GM19452 (cell line): Measurements from ENCODE around the gene KRT31.
"Not testable (repeated sequence)": the region's sequence is repeated elsewhere in the genome, so short reads cannot be mapped to it uniquely, and the experiment has no call there.

Experiments
- ATAC-seq: cut with Tn5 transposase; IDR thresholded peaks from one replicate; pipeline ENCODE4 v1.9.1; 2021; ENCODE audit not compliant: unreplicated experiment

KRT31 gene

GRCh38 chr17:41396996-41397660 is at the start of gene KRT31:
Gene KRT31 (minus strand): TSS chr17:41397608. CDS start chr17:41397539, 69 bp downstream.
- no peak for ATAC-seq

- ATAC-seq = no peak
These were observed 49.4 kb upstream of the KRT31 start for GRCh38 chr17:41446806-41447205.

GRCh38 chr17:41444640-41445039 is 47.2 kb upstream of the KRT31 start:
- ATAC-seq = no peak

- ATAC-seq = no peak
These were observed 46.8 kb upstream of the KRT31 start for GRCh38 chr17:41444186-41444585.

- no peak for ATAC-seq
These were observed 45.3 kb upstream of the KRT31 start for GRCh38 chr17:41442739-41443138.

GRCh38 chr17:41440531-41441033 is 43.2 kb upstream of the KRT31 start, which contains the start of gene KRT38:
Gene KRT38 (minus strand): TSS chr17:41440983. CDS start chr17:41440921, 62 bp downstream.
- no peak for ATAC-seq

- no peak for ATAC-seq
These were observed 42.0 kb upstream of the KRT31 start for GRCh38 chr17:41439375-41439774.

GRCh38 chr17:41437769-41438168 is 40.4 kb upstream of the KRT31 start:
- no peak for ATAC-seq

- ATAC-seq = no peak
These were observed 39.8 kb upstream of the KRT31 start for GRCh38 chr17:41437254-41437653.

GRCh38 chr17:41434415-41434814 is 37.0 kb upstream of the KRT31 start:
- no peak for ATAC-seq

- ATAC-seq = no peak
These were observed 36.6 kb upstream of the KRT31 start for GRCh38 chr17:41434005-41434404.

- no peak for ATAC-seq
These were observed 36.2 kb upstream of the KRT31 start for GRCh38 chr17:41433586-41433985.

- not testable (repeated sequence) for ATAC-seq
These were observed 33.0 kb upstream of the KRT31 start for GRCh38 chr17:41430376-41430775.

- ATAC-seq = no peak
These were observed 32.3 kb upstream of the KRT31 start for GRCh38 chr17:41429667-41430066.

- ATAC-seq = no peak
These were observed 31.3 kb upstream of the KRT31 start for GRCh38 chr17:41428591-41429291.

GRCh38 chr17:41424111-41424635 is 26.8 kb upstream of the KRT31 start, which contains the start of gene KRT37:
Gene KRT37 (minus strand): TSS chr17:41424585. CDS start chr17:41424523, 62 bp downstream.
- no peak for ATAC-seq

GRCh38 chr17:41422586-41422985 is 25.2 kb upstream of the KRT31 start:
- not testable (repeated sequence) for ATAC-seq

GRCh38 chr17:41421617-41422016 is 24.2 kb upstream of the KRT31 start:
- ATAC-seq = no peak

GRCh38 chr17:41421116-41421515 is 23.7 kb upstream of the KRT31 start:
- ATAC-seq = no peak

- no peak for ATAC-seq
These were observed 22.7 kb upstream of the KRT31 start for GRCh38 chr17:41420134-41420533.

- no peak for ATAC-seq
These were observed 22.3 kb upstream of the KRT31 start for GRCh38 chr17:41419716-41420115.
